HG03095 (cell line): Measurements from ENCODE around the gene SIRPB2.

Experiments
- ATAC-seq: cut with Tn5 transposase; IDR thresholded peaks from one replicate; pipeline ENCODE4 v1.9.1; 2021; ENCODE audit warnings: moderate library complexity; ENCODE audit not compliant: unreplicated experiment

SIRPB2 gene

GRCh38 chr20:1491281-1491840, at the start of gene SIRPB2:
TSS of gene SIRPB2 (minus strand) at chr20:1491420. CDS start at chr20:1491359, 61 bp downstream.
- no peak for ATAC-seq

GRCh38 chr20:1539816-1540419, 48.7 kb upstream of the SIRPB2 start:
- no peak for ATAC-seq

- no peak for ATAC-seq
These were observed 47.4 kb upstream of the SIRPB2 start for GRCh38 chr20:1538655-1539054.

GRCh38 chr20:1537731-1538058, 46.5 kb upstream of the SIRPB2 start:
- ATAC-seq, result no peak

GRCh38 chr20:1536893-1537730, 45.9 kb upstream of the SIRPB2 start:
- ATAC-seq, result no peak

- ATAC-seq, result peak; percentile 93
These were observed 44.4 kb upstream of the SIRPB2 start for GRCh38 chr20:1535420-1536175.

GRCh38 chr20:1534526-1534925, 43.3 kb upstream of the SIRPB2 start:
- ATAC-seq, result no peak

- ATAC-seq, result no peak
These were observed 41.8 kb upstream of the SIRPB2 start for GRCh38 chr20:1533059-1533458.

- ATAC-seq, result no peak
These were observed 37.6 kb upstream of the SIRPB2 start for GRCh38 chr20:1528811-1529210.

GRCh38 chr20:1527923-1528322, 36.7 kb upstream of the SIRPB2 start:
- ATAC-seq, result no peak

- ATAC-seq, result no peak
These were observed 35.7 kb upstream of the SIRPB2 start for GRCh38 chr20:1526896-1527295.

GRCh38 chr20:1526310-1526709, 35.1 kb upstream of the SIRPB2 start:
- ATAC-seq, result no peak

GRCh38 chr20:1524004-1524403, 32.8 kb upstream of the SIRPB2 start:
- ATAC-seq, result no peak

GRCh38 chr20:1517010-1517409, 25.8 kb upstream of the SIRPB2 start:
- no peak for ATAC-seq

- no peak for ATAC-seq
These were observed 22.6 kb upstream of the SIRPB2 start for GRCh38 chr20:1513801-1514200.

GRCh38 chr20:1509237-1509636, 18.0 kb upstream of the SIRPB2 start:
- ATAC-seq, result no peak

GRCh38 chr20:1508574-1508973, 17.4 kb upstream of the SIRPB2 start:
- ATAC-seq, result no peak

- ATAC-seq, result no peak
These were observed 16.1 kb upstream of the SIRPB2 start for GRCh38 chr20:1507276-1507675.

GRCh38 chr20:1505871-1506270, 14.7 kb upstream of the SIRPB2 start:
- no peak for ATAC-seq

GRCh38 chr20:1505361-1505760, 14.1 kb upstream of the SIRPB2 start:
- ATAC-seq, result no peak

- peak; percentile 97 for ATAC-seq
These were observed 12.5 kb upstream of the SIRPB2 start for GRCh38 chr20:1503564-1504227.
